GM12875 (cell line): ENCODE data around the gene TMEFF1.

Source experiments
- H3K4me3 ChIP-seq: one replicate; pipeline ENCODE4 v1.5.1; 2011; ENCODE audit warnings: low read depth, low read length, control low read depth
- CTCF ChIP-seq: IDR thresholded peaks from 2 replicates; pipeline ENCODE4 v1.5.1; 2011; ENCODE audit warnings: low read depth, mild to moderate bottlenecking, control low read depth, inconsistent platforms, low read length, moderate library complexity, borderline replicate concordance; ENCODE audit not compliant: insufficient read depth

Gene TMEFF1

GRCh38 chr9:100575765-100576386 is 102.9 kb downstream of the TMEFF1 start:
- no peak for TF ChIP-seq CTCF
- no peak overlapping the region for H3K4me3 ChIP-seq

GRCh38 chr9:100577776-100578448 is 105.0 kb downstream of the TMEFF1 start, which contains the start of gene CAVIN4:
TSS of gene CAVIN4 (plus strand) at chr9:100578079. CDS start at chr9:100578144, 65 bp downstream.
- no peak for TF ChIP-seq CTCF
- no peak within 1 kb of the TSS for H3K4me3 ChIP-seq

GRCh38 chr9:100578610-100579009 is 105.7 kb downstream of the TMEFF1 start:
- no peak overlapping the region for H3K4me3 ChIP-seq
- TF ChIP-seq CTCF: no peak

- H3K4me3 ChIP-seq: no peak overlapping the region
- no peak for TF ChIP-seq CTCF
These were observed 106.7 kb downstream of the TMEFF1 start for GRCh38 chr9:100579665-100580064.

GRCh38 chr9:100580257-100580656 is 107.3 kb downstream of the TMEFF1 start:
- no peak overlapping the region for H3K4me3 ChIP-seq
- no peak for TF ChIP-seq CTCF

- no peak overlapping the region for H3K4me3 ChIP-seq
- TF ChIP-seq CTCF: no peak
These were observed 108.1 kb downstream of the TMEFF1 start for GRCh38 chr9:100581081-100581480.

GRCh38 chr9:100581661-100582060 is 108.7 kb downstream of the TMEFF1 start:
- H3K4me3 ChIP-seq: no peak overlapping the region
- no peak for TF ChIP-seq CTCF
